ENCODE data around the gene DEF6. TPM values are rescaled to one million over a fixed set of nuclear protein-coding genes. Genes with fewer than 3 reads are reported as not detected.

The DEF6 gene
- total RNA-seq, 1 experiment from 2014 or later = 15.4 TPM

DNA sequence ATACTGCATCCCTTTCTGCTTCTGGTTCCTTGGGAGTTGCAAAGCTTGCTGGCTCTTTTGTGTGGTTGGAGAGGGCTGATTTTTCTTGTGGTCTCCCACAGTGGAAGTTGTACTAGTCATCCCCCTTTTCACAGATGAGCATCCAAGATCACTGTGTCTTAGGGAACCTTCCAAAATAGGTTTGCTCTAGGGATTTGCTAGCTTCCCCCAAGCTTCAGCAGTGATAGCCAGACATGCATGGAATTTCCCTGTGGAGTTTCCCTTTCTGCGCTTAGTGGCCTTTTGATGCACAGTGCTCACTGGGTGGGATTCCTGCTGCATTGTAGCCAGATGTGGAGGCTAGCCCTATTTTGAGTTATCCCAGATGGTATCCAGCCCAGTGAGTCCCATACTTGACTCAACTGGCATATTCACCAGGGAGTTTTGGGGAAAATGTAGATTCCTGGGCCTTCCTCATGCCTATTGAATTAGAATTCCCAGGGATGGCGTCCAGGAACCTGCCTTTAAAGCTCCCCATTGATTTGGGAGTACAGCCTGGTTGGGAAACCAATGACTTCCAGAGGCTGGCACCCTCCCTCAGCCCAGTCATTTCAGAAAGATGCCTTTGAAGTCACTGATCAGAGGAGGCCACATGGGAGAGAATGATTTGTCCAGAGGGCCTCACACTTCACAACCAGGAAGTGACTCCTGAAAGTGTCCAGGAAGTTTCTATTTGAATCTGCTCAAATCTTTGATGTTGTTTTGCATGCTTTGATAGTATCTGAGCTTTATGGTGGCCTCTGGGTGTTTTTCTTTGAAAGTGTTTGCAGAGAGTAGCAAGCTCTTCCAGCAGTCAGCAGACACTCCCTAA, 70.6 kb downstream of the DEF6 start:
- Mint-ChIP-seq H3K4me1 (ENCODE audit: low read depth, unreplicated experiment) (peaks cover 34% of the 10 kb centered on the region), H3K4me3 (ENCODE audit: low read depth, unreplicated experiment) (no peak overlapping the region), H3K27ac (ENCODE audit: unreplicated experiment) (no peak overlapping the region), H3K27me3 (ENCODE audit: unreplicated experiment) (no peaks in the 10 kb centered on the region), H3K9me3 (ENCODE audit: low read depth, unreplicated experiment) (no peaks in the 10 kb centered on the region), H3K36me3 (ENCODE audit: insufficient read depth, unreplicated experiment) (no peaks in the 10 kb centered on the region)
- no peak for TF ChIP-seq CTCF (IDR thresholded peaks at IDR 0.05; ENCODE audit: unreplicated experiment)
- intact Hi-C loops (cut with micrococcal nuclease; ENCODE audit: unreplicated experiment) = no loop called here
- BruUV-seq (replicated peaks) = no TSS peak
- CTCF ChIA-PET = interaction anchor here (1.0 to 1.3 kb wide), 2 partner anchors 33 to 47 kb away, joined by 4 read pairs; no protein-coding TSS in a partner anchor
- peak; percentile 20 for DNase-seq

- H3K4me3 Mint-ChIP-seq (ENCODE audit: low read depth, unreplicated experiment) = no peak overlapping the region
- peak overlapping the region; percentile 77 for H3K27ac Mint-ChIP-seq (ENCODE audit: unreplicated experiment)
- peak; percentile 61 for DNase-seq
- CTCF ChIA-PET = interaction anchor here (0.9 kb wide), 1 partner anchor 10 kb away, joined by 3 read pairs; no protein-coding TSS in a partner anchor
- TF ChIP-seq CTCF (IDR thresholded peaks at IDR 0.05; ENCODE audit: unreplicated experiment) = no peak
- H3K27me3 Mint-ChIP-seq (ENCODE audit: unreplicated experiment) = no peaks in the 10 kb centered on the region
- intact Hi-C loops (cut with micrococcal nuclease; ENCODE audit: unreplicated experiment) = no loop called here
- H3K9me3 Mint-ChIP-seq (ENCODE audit: low read depth, unreplicated experiment) = no peaks in the 10 kb centered on the region
- H3K4me1 Mint-ChIP-seq (ENCODE audit: low read depth, unreplicated experiment) = peaks cover 34% of the 10 kb centered on the region
- H3K36me3 Mint-ChIP-seq (ENCODE audit: insufficient read depth, unreplicated experiment) = no peaks in the 10 kb centered on the region
- no TSS peak for BruUV-seq (replicated peaks)
These were observed 72.6 kb downstream of the DEF6 start for GRCh38 chr6:35370124-35370741.

GRCh38 chr6:35370785-35371493, 73.3 kb downstream of the DEF6 start:
- DNase-seq = no peak
- no peaks in the 10 kb centered on the region for H3K36me3 Mint-ChIP-seq (ENCODE audit: insufficient read depth, unreplicated experiment)
- BruUV-seq (replicated peaks) = no TSS peak
- H3K27ac Mint-ChIP-seq (ENCODE audit: unreplicated experiment) = peak overlapping the region; percentile 0
- intact Hi-C loops (cut with micrococcal nuclease; ENCODE audit: unreplicated experiment) = no loop called here
- CTCF ChIA-PET = interaction anchor here (0.9 kb wide), 1 partner anchor 9 kb away, joined by 3 read pairs; no protein-coding TSS in a partner anchor
- no peaks in the 10 kb centered on the region for H3K9me3 Mint-ChIP-seq (ENCODE audit: low read depth, unreplicated experiment)
- H3K4me1 Mint-ChIP-seq (ENCODE audit: low read depth, unreplicated experiment) = peaks cover 34% of the 10 kb centered on the region
- no peak overlapping the region for H3K4me3 Mint-ChIP-seq (ENCODE audit: low read depth, unreplicated experiment)
- H3K27me3 Mint-ChIP-seq (ENCODE audit: unreplicated experiment) = no peaks in the 10 kb centered on the region
- TF ChIP-seq CTCF (IDR thresholded peaks at IDR 0.05; ENCODE audit: unreplicated experiment) = no peak

Other genes with a start within 250 kb of the DEF6 start
- not detected in 2 replicates for gene TCP11, start 156.5 kb upstream of the DEF6 start, total RNA-seq (2022)
- gene SCUBE3, start 83.9 kb upstream of the DEF6 start, total RNA-seq (2022) = 0.44 and 0.47 TPM in 2 replicates
- 52.0 and 60.0 TPM in 2 replicates for gene ZNF76, start 38.1 kb upstream of the DEF6 start, total RNA-seq (2022)
- 26.2 and 26.8 TPM in 2 replicates for gene PPARD, start 44.7 kb downstream of the DEF6 start, total RNA-seq (2022)
- 10.4 and 10.9 TPM in 2 replicates for gene FANCE, start 154.5 kb downstream of the DEF6 start, total RNA-seq (2022)
- gene RPL10A, start 170.6 kb downstream of the DEF6 start, total RNA-seq (2022) = 789 and 828 TPM in 2 replicates
- gene TEAD3, start 199.3 kb downstream of the DEF6 start, total RNA-seq (2022) = 27.3 and 28.3 TPM in 2 replicates
- not detected in 2 replicates for gene TULP1, start 215.1 kb downstream of the DEF6 start, total RNA-seq (2022)

All from Calu3 (cell line).